HAP-1 (cell line): ENCODE data around the gene RIN1.
"Not testable (repeated sequence)": the region's sequence is repeated elsewhere in the genome, so short reads cannot be mapped to it uniquely, and the experiment has no call there.

Source experiments
- DNase-seq, 2 experiments: peaks; one replicate each; pipeline ENCODE4 v3.0.0-alpha.2; 2016 to 2020; ENCODE audit warnings: low spot score in 2 of 2
- H3K27me3 ChIP-seq: fragments of 250-450 bp; sonication (Bioruptor Pico); 2 replicates; pipeline ENCODE4 v1.5.1; 2020; ENCODE audit warnings: low read depth, mild to moderate bottlenecking, moderate library complexity
- H3K36me3 ChIP-seq: fragments of 250-450 bp; sonication (Bioruptor Pico); replicated peaks from 2 replicates; pipeline ENCODE4 v1.5.1; 2020; ENCODE audit warnings: mild to moderate bottlenecking
- H3K4me1 ChIP-seq: fragments of 250-450 bp; sonication (Bioruptor Pico); 2 replicates; pipeline ENCODE4 v1.5.1; 2020; ENCODE audit warnings: mild to moderate bottlenecking
- H3K4me3 ChIP-seq: fragments of 250-450 bp; sonication (Bioruptor Pico); 2 replicates; pipeline ENCODE4 v1.5.1; 2020; ENCODE audit warnings: mild to moderate bottlenecking, moderate library complexity
- H3K9me3 ChIP-seq: fragments of 250-450 bp; sonication (Bioruptor Pico); 2 replicates; pipeline ENCODE4 v1.5.1; 2020; ENCODE audit warnings: mild to moderate bottlenecking, moderate library complexity
- in situ Hi-C: fragments of 300-500 bp; cut with MboI; formaldehyde crosslinking; loops from 3 replicates; pipeline ENCODE4 v1.14.3; 2020; ENCODE audit warnings: low sequenced_read_pairs, inconsistent platforms, mixed read lengths

Gene RIN1

GRCh38 chr11:66324664-66325063, 11.6 kb downstream of the RIN1 start:
- no peaks in the 10 kb centered on the region for H3K4me1 ChIP-seq
- no peaks in the 10 kb centered on the region for H3K36me3 ChIP-seq
- in situ Hi-C loops: no loop called here
- no peak overlapping the region for H3K4me3 ChIP-seq
- no peak for DNase-seq
- no peaks in the 10 kb centered on the region for H3K9me3 ChIP-seq
- no peaks in the 10 kb centered on the region for H3K27me3 ChIP-seq

- Histone ChIP-seq H3K9me3 (no peaks in the 10 kb centered on the region; the same call in 1 of the 2 replicates), H3K36me3 (no peaks in the 10 kb centered on the region), H3K4me3 (no peak overlapping the region), H3K4me1 (no peaks in the 10 kb centered on the region), H3K27me3 (no peaks in the 10 kb centered on the region)
- in situ Hi-C loops: no loop called here
- no peak for DNase-seq
Measured at GRCh38 chr11:66323684-66324083, 12.6 kb downstream of the RIN1 start.

GRCh38 chr11:66322732-66323427, 13.4 kb downstream of the RIN1 start:
- no peaks in the 10 kb centered on the region for H3K27me3 ChIP-seq
- no peaks in the 10 kb centered on the region for H3K36me3 ChIP-seq
- DNase-seq: no peak
- in situ Hi-C loops: no loop called here
- H3K4me3 ChIP-seq: no peak overlapping the region
- no peaks in the 10 kb centered on the region; the same call in 1 of the 2 replicates for H3K9me3 ChIP-seq
- no peaks in the 10 kb centered on the region for H3K4me1 ChIP-seq

- no peak for DNase-seq
- Histone ChIP-seq H3K27me3 (no peaks in the 10 kb centered on the region), H3K9me3 (no peaks in the 10 kb centered on the region; the same call in 1 of the 2 replicates), H3K36me3 (no peaks in the 10 kb centered on the region), H3K4me3 (no peak overlapping the region), H3K4me1 (no peaks in the 10 kb centered on the region)
- in situ Hi-C loops: no loop called here
Measured at GRCh38 chr11:66321606-66322005, 14.6 kb downstream of the RIN1 start.

DNA sequence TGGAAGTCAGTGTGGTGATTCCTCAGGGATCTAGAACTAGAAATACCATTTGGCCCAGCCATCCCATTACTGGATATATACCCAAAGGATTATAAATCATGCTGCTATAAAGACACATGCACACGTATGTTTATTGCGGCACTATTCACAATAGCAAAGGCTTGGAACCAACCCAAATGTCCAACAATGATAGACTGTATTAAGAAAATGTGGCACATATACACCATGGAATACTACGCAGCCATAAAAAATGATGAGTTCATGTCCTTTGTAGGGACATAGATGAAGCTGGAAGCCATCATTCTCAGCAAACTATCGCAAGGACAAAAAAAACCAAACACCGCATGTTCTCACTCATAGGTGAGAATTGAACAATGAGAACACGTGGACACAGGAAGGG, 15.5 kb downstream of the RIN1 start:
- H3K27me3 ChIP-seq, H3K9me3 ChIP-seq, H3K4me1 ChIP-seq, in situ Hi-C loops, H3K4me3 ChIP-seq, H3K36me3 ChIP-seq, DNase-seq: not testable (repeated sequence)

DNA sequence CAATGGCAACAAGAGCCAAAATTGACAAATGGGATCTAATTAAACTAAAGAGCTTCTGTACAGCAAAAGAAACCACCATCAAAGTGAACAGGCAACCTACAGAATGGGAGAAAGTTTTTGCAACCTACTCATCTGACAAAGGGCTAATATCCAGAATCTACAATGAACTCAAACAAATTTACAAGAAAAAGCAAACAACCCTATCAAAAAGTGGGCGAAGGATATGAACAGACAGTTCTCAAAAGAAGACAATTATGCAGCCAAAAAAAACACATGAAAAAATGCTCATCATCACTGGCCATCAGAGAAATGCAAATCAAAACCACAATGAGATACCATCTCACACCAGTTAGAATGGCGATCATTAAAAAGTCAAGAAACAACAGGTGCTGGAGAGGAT, 15.9 kb downstream of the RIN1 start:
- H3K9me3 ChIP-seq, in situ Hi-C loops, H3K4me3 ChIP-seq, H3K36me3 ChIP-seq, H3K4me1 ChIP-seq, DNase-seq, H3K27me3 ChIP-seq: not testable (repeated sequence)

DNA sequence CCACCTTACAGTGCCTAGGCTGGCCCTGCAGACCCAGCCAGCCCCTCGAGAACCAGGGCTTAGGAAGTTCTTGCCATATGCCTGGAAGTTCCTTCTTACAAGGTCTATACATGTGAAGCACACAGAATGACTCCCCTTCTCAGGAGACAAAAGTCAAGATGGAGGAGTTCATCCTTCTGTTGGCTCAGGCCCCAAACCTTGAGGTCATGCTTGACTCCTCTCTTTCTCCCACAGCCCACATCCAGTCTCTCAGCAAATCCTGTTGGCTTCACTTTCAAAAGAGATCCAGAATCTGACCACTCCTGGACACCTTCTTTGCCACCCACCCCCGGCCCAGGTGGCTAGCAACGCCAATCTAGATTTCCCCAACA, 17.6 kb downstream of the RIN1 start:
- DNase-seq: no peak
- in situ Hi-C loops: no loop called here
- H3K4me3 ChIP-seq: no peak overlapping the region
- no peaks in the 10 kb centered on the region for H3K36me3 ChIP-seq
- no peaks in the 10 kb centered on the region for H3K27me3 ChIP-seq
- H3K9me3 ChIP-seq: no peaks in the 10 kb centered on the region; the same call in 1 of the 2 replicates
- H3K4me1 ChIP-seq: no peaks in the 10 kb centered on the region

DNA sequence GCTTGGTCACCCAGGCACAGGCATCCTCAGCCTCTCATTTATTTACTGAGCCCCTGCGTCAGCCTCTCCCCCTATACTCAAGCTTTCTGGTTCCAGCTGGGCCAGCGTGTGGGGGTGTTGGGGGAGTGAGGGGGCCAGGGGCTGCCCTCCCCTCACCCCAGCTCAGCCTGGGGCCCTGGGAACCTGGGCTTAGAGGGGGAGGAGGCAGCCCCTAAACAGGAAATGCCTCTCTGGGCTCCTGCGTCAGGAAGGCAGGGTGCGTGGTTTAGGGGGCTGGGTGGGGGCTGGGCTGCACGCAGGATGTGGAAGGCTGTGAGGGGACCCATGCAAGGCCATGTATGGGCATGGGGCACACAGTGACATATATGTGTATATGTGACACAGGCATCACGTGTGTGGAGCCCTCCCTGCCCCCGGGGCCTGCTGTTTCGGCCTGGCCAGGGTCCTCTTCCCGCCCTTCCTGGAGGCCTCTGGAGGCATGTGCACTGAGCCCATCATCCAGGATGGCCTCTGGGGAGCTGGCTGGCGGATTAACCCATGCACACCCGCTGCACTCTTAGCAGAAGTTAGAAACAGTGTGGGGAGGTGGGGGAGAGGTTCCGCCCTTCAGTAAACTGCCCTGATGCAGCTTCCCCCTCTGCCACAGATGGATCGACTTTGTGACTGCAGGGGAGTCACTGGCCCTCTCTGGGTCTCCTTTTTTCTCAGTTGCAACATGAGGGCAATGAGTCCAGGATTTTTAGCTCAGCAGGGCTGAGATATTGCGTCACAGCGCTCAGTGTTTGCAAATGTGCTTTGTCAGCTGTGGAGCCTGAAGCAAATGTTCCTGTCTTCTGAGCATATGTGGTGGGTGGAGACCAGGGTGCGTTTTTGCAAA, 18.3 kb downstream of the RIN1 start:
- Histone ChIP-seq H3K9me3 (no peaks in the 10 kb centered on the region; the same call in 1 of the 2 replicates), H3K27me3 (no peaks in the 10 kb centered on the region), H3K36me3 (no peaks in the 10 kb centered on the region), H3K4me3 (no peak overlapping the region), H3K4me1 (peaks cover 4% of the 10 kb centered on the region)
- no peak for DNase-seq
- in situ Hi-C loops: no loop called here

- Histone ChIP-seq H3K4me3 (no peak overlapping the region), H3K36me3 (no peaks in the 10 kb centered on the region), H3K4me1 (peaks cover 4% of the 10 kb centered on the region), H3K9me3 (no peaks in the 10 kb centered on the region; the same call in 1 of the 2 replicates), H3K27me3 (no peaks in the 10 kb centered on the region)
- no peak for DNase-seq
- in situ Hi-C loops: no loop called here
Measured at GRCh38 chr11:66317322-66317722, 18.9 kb downstream of the RIN1 start.

DNA sequence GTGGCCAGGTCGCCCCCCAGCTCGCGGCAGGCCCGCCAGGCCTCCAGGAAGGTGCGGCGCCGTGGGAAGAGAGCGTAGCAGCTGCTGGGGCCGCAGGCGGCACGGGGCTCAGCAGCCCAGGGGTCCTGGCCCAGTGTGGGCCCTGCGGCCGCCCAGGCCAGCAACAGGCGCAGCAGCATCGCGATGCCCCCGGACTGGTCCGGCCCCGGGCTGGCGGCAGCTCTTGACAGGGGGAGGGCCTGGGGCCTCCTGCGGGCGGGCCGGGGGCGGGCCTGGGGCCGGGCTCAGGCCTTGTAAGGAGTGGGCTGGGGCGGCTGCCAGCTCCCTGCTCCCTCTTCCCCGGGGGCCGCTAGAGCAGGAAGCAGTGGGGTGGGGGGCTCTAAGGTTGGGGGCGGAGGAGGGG, 19.4 kb downstream of the RIN1 start, which contains the start of gene CD248:
TSS of gene CD248 (minus strand) at position 196 of the 403 bp plus-strand sequence. CDS start at position 179, 17 bp downstream.
- DNase-seq: no peak
- in situ Hi-C loops: no loop called here
- Histone ChIP-seq H3K27me3 (no peaks in the 10 kb centered on the region), H3K4me3 (no peak within 1 kb of the TSS), H3K36me3 (no peaks in the 10 kb centered on the region), H3K4me1 (peaks cover 4% of the 10 kb centered on the region), H3K9me3 (no peaks in the 10 kb centered on the region; the same call in 1 of the 2 replicates)

DNA sequence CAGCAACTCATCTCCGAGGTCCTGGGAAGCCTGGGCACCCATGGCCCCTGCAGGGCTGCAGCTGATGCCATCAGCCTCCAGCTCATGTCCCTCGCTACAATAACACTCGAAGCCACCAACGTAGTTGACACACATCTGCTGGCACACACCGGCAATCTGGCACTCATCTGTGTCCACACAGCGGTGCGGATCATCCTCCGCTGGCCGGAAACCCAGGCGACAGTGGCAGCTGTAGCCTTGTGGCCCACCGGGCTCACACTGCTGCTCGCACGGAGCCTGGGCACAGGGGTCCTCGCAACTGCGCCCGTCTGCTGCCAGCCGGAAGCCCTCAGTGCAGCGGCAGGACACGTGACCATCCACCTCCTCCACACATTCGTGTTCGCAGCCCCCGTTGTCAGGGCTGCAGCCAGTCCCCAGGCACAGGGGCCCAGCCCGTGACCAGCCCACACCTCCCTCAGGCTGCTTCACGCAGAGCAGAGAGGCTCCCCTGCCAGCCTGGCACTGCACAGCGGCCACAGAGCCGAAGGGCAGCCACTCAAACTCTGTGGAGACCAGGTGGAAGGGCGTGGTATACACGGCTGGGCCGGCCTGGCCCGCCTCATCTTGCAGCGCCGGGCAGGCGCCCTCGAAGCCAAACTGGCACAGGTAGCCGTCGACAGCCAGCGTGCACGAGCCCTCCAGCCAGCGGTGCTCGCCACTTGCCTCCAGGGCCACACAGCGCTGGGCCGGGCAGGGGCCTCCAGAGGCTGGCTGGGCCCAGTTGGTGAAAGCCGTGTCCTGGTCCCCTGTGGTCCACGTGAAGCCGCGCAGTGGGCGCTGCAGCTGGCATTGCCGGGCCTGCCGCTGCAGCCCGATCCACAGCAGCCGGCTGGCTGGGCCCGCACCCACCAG, 20.1 kb downstream of the RIN1 start:
- in situ Hi-C loops: no loop called here
- peaks cover 8% of the 10 kb centered on the region for H3K4me1 ChIP-seq
- H3K36me3 ChIP-seq: no peaks in the 10 kb centered on the region
- H3K9me3 ChIP-seq: no peaks in the 10 kb centered on the region; the same call in 1 of the 2 replicates
- H3K27me3 ChIP-seq: no peaks in the 10 kb centered on the region
- no peak overlapping the region for H3K4me3 ChIP-seq
- DNase-seq: no peak

DNA sequence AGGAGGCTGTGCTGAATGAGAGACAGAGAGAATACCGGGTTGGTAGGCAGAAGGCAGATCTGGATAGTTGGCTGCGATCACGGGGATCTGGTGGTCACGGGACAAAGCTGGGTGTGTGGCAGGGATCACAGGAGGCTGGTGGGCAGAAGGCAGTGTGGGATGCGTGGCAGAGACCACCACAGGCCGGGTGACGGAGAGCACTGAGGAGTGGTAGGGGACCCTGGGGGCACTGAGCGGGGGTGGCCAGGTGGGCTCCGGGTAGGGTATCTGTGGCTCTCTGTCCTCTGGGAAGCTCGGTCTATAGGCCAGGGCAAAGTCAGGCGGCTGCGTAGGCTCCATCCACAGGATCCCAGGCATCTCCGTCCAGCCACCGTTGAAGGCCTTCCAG, 20.7 kb downstream of the RIN1 start:
- Histone ChIP-seq H3K36me3 (no peaks in the 10 kb centered on the region), H3K4me1 (peaks cover 8% of the 10 kb centered on the region), H3K4me3 (no peak overlapping the region), H3K9me3 (no peaks in the 10 kb centered on the region; the same call in 1 of the 2 replicates), H3K27me3 (no peaks in the 10 kb centered on the region)
- in situ Hi-C loops: no loop called here
- DNase-seq: no peak
